ENCODE data around the gene MBD5. TPM values are rescaled to one million over a fixed set of nuclear protein-coding genes. Genes with fewer than 3 reads are reported as not detected.

Gene MBD5
- total RNA-seq, 4 donors from 2014 or later: 22.9 to 44.2 (median 40.2) TPM

GRCh38 chr2:148302526-148302925, 281.6 kb downstream of the MBD5 start:
- H3K4me3 ChIP-seq: no peak overlapping the region
- no peak overlapping the region for H3K27ac ChIP-seq
- TF ChIP-seq, protein P1, sequence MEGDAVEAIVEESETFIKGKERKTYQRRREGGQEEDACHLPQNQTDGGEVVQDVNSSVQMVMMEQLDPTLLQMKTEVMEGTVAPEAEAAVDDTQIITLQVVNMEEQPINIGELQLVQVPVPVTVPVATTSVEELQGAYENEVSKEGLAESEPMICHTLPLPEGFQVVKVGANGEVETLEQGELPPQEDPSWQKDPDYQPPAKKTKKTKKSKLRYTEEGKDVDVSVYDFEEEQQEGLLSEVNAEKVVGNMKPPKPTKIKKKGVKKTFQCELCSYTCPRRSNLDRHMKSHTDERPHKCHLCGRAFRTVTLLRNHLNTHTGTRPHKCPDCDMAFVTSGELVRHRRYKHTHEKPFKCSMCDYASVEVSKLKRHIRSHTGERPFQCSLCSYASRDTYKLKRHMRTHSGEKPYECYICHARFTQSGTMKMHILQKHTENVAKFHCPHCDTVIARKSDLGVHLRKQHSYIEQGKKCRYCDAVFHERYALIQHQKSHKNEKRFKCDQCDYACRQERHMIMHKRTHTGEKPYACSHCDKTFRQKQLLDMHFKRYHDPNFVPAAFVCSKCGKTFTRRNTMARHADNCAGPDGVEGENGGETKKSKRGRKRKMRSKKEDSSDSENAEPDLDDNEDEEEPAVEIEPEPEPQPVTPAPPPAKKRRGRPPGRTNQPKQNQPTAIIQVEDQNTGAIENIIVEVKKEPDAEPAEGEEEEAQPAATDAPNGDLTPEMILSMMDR (IDR thresholded peaks at IDR 0.05): no peak
- TF ChIP-seq POLR2A (IDR thresholded peaks at IDR 0.05): no peak
- H3K36me3 ChIP-seq: no peaks in the 10 kb centered on the region
- DNase-seq: no peak
- H3K9me3 ChIP-seq: no peaks in the 10 kb centered on the region
- H3K27me3 ChIP-seq: no peaks in the 10 kb centered on the region
- peaks cover 0 to 6% (median 0%) of the 10 kb centered on the region in 4 donors for H3K4me1 ChIP-seq

- peaks cover 0 to 6% (median 0%) of the 10 kb centered on the region in 4 donors for H3K4me1 ChIP-seq
- no peaks in the 10 kb centered on the region for H3K9me3 ChIP-seq
- H3K27ac ChIP-seq: no peak overlapping the region
- no peak overlapping the region for H3K4me3 ChIP-seq
- no peaks in the 10 kb centered on the region for H3K36me3 ChIP-seq
- no peaks in the 10 kb centered on the region for H3K27me3 ChIP-seq
- TF ChIP-seq, protein P1 (IDR thresholded peaks at IDR 0.05): no peak
- no peak for TF ChIP-seq POLR2A (IDR thresholded peaks at IDR 0.05)
- DNase-seq: no peak
These were observed 282.3 kb downstream of the MBD5 start for GRCh38 chr2:148303161-148303560.

DNA sequence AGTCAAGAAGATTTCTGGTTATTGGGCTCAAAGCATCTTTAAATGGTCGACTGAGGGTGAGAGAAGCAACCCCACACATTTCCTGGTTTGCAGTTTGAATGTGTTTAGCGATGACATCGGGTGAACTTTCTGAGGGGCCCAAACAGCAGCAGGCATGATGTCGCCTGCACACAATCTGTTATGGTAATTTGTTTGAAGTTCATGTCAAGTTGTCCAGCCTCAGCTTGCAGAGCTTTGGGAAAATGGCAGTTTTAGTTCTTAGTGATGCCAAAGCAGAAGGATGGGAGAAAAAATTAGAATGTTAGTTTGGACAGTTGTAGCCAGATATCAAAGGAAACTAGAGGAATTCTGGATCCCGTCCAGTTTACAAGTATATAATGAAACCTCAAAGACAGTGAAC, 284.6 kb downstream of the MBD5 start:
- Histone ChIP-seq H3K4me1 (peaks cover 0 to 6% (median 0%) of the 10 kb centered on the region in 4 donors), H3K36me3 (no peaks in the 10 kb centered on the region), H3K9me3 (no peaks in the 10 kb centered on the region), H3K27me3 (no peaks in the 10 kb centered on the region), H3K27ac (no peak overlapping the region), H3K4me3 (no peak overlapping the region)
- DNase-seq: no peak
- TF ChIP-seq, protein P1 (IDR thresholded peaks at IDR 0.05): no peak
- TF ChIP-seq POLR2A (IDR thresholded peaks at IDR 0.05): no peak

DNA sequence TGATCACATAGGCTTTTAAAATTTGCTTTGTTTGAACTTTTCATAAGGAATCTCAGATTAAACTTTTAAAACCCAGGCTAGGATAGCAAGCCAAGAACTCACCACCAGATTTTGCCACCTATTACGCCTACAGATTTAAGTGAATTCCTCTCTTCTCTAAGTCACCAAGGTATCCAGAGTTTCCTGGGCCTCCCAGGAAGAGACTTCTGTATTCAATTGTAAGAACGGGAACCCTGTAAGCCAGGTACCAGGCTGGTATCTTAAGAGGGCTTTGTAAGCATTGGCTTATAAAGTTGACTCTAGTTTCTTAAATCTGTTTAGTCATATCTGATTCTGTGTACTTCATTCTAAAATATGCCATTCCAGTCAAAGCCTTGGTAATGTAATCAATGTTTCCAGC, 285.1 kb downstream of the MBD5 start:
- DNase-seq: no peak
- Histone ChIP-seq H3K27me3 (no peaks in the 10 kb centered on the region), H3K36me3 (no peaks in the 10 kb centered on the region), H3K4me3 (no peak overlapping the region), H3K27ac (no peak overlapping the region), H3K4me1 (peaks cover 0 to 6% (median 0%) of the 10 kb centered on the region in 4 donors), H3K9me3 (no peaks in the 10 kb centered on the region)
- no peak for TF ChIP-seq POLR2A (IDR thresholded peaks at IDR 0.05)
- TF ChIP-seq, protein P1 (IDR thresholded peaks at IDR 0.05): no peak

DNA sequence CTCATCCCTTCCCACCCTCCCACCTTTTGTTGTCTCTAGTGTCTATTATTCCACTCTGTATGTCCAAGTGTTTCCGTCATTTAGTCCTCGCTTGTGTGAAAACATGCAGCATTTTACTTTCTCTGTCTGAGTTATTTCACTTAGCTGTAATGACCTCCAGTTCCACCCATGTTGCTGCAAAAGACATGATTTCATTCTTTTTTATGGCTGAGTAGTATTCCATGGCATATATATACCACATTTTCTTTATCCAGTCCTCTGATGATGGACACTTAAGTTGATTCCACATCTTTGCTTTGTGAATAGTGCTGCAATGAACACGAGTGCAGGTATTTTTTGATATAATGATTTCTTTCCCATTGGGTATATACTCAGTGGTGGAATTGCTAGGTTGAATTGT, 296.7 kb downstream of the MBD5 start:
- no peaks in the 10 kb centered on the region for H3K36me3 ChIP-seq
- TF ChIP-seq POLR2A (IDR thresholded peaks at IDR 0.05): no peak
- TF ChIP-seq, protein P1 (IDR thresholded peaks at IDR 0.05): no peak
- DNase-seq: no peak
- H3K27me3 ChIP-seq: no peaks in the 10 kb centered on the region
- no peaks in the 10 kb centered on the region for H3K4me1 ChIP-seq
- no peak overlapping the region for H3K4me3 ChIP-seq
- no peak overlapping the region for H3K27ac ChIP-seq
- no peaks in the 10 kb centered on the region for H3K9me3 ChIP-seq

- H3K27ac ChIP-seq: no peak overlapping the region
- H3K27me3 ChIP-seq: no peaks in the 10 kb centered on the region
- peaks cover 0 to 5% (median 0%) of the 10 kb centered on the region in 3 donors for H3K36me3 ChIP-seq
- DNase-seq: no peak
- H3K4me3 ChIP-seq: no peak overlapping the region
- no peak for TF ChIP-seq POLR2A (IDR thresholded peaks at IDR 0.05)
- TF ChIP-seq, protein P1 (IDR thresholded peaks at IDR 0.05): no peak
- no peaks in the 10 kb centered on the region for H3K4me1 ChIP-seq
- no peaks in the 10 kb centered on the region for H3K9me3 ChIP-seq
These were observed 317.6 kb downstream of the MBD5 start for GRCh38 chr2:148338541-148338940.

Data from Peyer's patch (tissue), 4 donors.